Cerebellar cortex (tissue), 1 donor: ENCODE measurements around the gene CCDC85C.

Source experiments
- DNase-seq: peaks from one replicate; pipeline ENCODE4 v3.0.0-alpha.2; 2015; ENCODE audit warnings: low spot score

CCDC85C gene

DNA sequence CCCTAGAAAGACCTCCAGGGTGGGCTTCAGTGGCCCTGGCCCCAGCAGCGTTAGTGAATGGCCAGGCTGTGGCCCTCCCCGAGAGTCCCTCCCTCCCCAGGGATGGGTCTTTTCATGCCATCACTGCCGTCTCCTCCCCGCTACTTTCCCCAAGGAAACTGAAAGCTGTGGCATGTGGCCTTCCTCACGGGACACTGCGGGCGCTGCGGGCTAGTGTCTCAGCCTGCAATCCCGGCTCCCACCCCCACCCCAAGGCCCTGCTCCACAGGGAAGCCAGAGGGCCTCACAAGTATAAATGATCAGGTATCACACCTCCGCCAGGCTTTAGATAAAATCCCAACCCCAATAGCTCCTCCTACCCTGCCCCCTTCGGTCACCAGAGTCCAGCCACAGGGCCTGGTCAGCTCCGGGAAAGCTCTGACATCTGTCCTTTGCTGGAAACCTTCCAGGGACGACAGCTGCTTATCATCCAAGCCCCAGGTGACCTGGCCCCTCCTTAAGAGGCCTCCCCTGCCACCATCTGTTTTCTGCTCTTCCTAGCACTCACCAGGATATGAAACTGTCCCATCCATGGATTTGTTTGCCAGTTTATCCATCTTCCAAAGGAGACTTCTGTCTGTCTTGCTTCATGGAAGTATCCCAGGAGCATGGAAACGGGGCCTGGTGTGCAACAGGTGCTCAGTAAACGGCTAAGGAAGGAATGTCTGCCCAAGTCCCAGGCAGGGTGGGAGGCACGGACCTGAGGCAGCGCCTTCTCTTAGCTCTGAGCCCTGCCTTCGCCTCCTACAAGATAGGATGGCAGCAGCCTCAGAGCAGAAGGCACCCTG lies 31.6 kb downstream of the CCDC85C start:
- no peak for DNase-seq

DNA sequence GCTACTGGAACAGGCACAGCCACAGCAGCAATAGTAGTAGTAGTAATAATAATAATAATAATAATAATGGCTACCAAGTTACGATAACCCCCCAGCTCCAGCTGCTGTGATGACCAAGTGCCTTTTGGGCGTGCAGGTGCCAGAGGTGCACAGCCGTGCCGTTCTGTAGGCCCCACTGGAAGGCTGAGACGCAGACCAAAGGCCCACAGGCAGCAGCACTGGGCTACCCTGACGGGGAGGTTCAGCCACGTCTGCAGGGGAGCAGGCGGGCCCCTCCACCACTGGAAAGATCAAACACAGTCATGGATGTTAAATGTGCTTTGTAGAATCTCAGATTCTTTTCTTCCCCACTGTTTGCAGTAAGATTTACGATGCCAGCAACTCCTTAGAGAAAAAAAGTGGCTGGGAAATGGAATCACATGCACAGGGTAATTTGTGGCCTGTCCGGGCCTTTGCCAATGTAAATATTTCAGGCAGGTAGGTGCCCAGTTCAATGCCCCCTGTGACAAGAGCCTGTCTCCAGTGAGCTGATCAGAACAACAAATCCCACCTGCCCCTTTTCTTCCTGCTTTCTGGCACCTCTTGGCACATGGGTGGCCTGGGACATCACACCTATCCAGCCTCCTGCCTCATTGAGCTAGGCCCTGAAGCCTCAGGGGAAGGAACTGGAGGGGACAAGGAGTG lies 32.6 kb downstream of the CCDC85C start:
- no peak for DNase-seq

DNA sequence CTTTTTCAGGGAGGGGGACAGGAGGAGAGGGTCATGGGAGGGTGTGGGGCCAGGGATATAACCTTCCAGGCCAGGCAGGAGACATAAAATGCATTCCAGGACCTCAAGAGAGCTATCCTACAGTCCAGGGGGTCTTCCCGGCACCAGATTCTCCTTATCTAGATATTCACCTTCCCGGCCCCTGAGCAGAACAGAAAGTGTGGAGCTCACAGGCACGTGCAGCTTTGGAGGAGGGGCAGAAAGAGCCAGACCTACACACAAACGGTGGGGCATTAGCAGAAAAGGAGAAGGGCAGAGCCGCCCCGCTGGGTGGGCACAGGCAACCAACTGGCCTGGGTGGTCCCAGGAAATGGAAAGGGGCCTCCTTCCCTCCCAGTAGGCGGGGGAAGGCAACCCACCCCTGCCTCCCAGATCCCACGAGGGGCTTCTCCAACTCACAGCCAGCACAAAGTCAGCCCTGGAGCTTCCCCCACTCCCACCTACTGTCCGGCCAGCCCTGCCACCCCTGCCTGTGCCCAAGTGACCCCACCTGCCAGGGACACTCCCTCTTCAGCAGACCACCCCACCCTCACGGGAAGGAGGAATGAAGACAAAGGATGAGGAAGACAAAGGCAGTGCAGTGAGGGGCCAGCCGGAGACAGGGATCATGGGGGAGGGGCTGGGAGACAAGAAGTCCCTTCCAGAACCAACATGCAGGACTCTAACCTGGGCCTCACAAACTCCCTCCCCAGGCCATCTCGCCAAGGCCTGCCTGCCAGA lies 33.3 kb downstream of the CCDC85C start:
- DNase-seq: no peak

DNA sequence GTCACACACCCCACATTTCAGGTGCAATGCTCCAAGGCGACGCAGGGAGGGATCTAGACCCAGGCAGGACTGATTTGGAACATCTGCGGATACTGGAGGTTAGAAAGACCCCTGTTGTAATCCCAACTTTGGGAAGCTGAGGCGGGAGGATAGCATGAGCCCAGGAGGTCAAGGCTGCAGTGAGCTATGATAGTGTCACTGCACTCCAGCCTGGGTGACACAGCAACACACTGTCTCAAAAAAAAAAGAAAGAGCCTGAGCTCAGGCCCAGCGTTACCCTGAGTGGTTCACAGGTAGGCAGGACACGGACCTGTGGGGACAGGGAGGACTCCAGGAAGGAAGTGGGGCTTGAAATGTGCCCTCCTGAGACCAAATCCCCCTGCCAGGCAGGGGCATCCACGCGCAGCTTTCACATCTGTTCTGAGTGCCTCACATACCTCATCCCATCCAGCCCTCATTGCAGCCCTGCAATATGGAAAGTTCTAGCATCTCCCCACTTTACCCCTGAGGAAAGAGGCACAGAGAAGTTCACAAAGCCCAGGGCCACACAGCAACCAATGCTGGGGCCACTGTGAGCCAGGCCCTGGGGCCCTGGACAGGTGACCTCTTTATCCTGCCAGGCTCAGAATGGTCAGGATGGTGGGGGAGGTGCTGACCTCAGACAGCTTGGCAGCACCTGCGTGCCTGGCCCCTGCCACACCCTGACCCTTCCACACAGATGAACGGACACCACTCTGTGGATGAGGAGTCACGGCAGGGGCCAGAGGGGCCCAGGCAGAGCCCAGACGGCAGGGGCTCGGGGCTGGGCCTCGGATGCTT lies 34.1 kb downstream of the CCDC85C start:
- DNase-seq: no peak

DNA sequence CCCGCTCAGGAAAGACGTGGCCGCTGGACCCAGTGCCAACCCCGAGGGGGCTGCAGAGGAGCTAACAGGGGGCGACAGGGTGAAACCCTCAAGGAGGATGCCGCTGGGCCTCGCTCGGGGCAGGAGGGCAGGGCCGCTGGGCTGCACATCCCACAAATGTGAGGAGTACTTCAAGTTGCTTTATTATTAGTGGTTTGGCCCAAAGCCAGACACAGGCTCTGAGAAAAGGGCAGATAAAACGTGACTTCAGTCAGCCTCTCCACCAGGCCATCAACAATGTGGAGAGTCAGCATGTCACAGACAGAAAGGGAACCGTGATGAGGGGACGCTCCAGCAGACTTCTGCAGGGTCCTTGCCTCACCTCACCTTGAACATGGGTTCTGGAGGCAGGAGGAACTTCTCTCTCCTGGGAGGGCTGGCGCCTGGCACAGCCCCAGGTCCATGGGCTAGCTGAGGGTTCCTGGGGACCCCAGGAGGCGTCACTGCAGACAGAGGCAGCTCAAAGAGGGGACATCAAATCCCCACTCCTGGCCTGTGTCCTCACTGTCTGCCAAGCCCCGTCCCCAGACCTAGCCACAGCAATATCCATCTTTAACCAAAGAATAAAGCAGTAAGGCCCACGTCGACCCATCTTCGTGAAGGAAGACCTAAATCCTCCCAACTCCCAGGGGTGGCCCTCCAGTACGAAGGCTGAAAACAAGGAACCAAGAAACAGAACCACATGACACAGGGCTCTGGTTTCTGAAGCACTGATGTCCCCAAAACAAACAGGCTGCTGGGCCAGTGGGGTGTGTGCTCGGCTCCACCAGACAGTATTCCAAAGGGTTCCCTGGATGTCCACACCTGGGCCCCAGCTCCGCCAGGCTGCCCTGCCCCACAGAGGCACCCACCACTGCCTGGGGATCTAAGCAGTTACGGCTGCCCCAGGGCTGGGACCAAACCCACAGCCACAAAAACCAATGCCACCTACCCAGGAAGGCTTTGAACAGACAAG lies 35.1 kb downstream of the CCDC85C start:
- DNase-seq: no peak

DNA sequence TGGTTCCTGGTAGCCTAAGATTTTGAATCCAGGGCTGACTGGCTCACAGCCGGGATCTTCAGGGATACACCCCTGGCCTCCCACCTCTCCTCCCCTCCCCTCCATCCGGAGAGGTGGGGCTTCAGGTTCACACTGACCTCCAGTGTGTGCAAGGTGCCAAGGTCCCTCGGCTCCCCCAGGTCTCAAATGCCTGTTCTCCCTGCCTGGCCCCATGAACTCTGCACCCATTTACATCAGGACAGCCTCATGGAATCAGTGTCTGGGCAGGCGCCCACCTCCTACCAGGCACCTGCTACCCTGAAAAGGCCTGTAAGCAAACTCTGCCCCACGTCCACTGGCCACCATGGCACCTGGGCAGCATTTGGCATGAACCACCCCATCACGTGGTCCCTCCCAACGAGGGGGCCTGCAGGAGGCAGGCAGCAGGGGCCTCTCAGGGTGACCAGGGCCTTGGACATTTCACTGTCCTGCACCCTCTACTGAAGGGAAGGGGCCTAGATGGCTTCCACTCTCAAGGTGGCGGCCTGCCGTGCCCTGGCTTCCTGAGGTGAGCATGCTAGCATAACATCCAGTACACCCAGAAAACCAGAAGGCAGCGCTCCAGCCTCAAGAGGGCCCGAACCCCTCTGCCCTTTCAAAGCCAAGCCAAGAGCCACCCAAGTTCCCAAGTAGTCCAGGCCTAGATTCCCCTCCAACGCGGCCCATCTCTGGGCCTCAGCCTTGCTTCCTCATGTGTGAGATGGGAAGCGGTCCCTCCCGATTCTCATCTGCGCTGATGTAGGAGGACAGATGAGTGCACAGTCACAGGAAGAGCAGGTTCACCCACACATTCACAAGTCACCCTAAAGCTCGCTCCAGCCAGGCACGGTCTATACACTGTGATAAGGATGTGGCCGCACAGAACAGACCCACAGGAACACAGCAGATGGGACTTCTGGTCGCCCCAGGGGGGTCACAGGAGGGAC lies 37.3 kb downstream of the CCDC85C start:
- no peak for DNase-seq

DNA sequence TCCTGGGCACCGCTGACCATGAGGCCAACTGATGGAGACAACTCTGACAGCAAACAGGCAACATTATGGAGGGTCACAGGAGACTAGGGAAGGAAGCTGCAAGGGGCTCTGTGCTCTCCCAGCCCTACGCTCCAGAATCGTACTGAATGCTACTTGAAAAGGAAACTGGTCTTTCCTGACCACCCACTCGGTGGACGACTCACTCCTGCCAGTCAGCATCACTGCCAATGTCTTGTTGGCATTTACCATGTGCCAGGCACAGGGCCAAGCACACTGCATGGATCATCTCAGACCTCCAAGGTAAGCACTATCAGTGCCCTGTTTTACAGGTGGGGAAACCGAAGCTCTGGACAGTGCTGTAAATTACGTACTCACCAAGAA lies 38.0 kb downstream of the CCDC85C start:
- DNase-seq: peak; percentile 88

DNA sequence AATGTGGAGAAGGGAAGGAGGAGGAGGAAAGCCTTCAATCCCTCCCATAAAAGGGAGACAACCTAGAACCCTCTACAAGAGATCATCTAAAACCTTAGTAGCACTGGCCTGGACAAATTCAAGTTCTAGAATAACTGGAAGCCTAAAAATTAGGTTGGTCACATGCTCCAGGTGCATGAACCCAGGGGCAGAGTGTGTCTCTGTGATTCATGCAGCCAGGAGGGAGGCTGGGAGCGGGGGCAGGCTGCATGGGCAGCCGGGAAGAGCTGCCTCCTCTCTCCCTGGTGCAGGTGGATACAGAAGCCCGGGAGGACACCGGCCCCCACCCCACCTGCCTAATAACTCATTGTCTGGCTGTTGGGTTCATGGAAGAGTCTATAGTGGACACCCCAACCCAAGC lies 38.6 kb downstream of the CCDC85C start:
- DNase-seq: no peak

DNA sequence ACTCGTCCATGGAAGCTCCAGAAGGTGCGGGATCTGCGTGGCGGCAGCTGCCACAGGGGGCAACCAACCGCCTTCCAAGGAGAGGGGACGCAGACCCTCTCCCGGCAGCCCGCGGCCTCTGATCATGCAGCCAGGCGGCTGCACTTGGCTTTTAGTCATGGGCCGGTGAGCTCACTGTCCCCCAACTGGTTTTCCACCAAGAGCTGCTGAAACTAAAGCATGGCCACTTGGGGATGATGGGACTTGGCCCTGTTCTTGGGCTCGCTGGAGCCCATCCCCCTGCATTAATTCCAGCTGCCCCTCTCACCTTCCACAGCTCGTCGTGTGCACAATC lies 39.1 kb downstream of the CCDC85C start:
- DNase-seq: no peak

DNA sequence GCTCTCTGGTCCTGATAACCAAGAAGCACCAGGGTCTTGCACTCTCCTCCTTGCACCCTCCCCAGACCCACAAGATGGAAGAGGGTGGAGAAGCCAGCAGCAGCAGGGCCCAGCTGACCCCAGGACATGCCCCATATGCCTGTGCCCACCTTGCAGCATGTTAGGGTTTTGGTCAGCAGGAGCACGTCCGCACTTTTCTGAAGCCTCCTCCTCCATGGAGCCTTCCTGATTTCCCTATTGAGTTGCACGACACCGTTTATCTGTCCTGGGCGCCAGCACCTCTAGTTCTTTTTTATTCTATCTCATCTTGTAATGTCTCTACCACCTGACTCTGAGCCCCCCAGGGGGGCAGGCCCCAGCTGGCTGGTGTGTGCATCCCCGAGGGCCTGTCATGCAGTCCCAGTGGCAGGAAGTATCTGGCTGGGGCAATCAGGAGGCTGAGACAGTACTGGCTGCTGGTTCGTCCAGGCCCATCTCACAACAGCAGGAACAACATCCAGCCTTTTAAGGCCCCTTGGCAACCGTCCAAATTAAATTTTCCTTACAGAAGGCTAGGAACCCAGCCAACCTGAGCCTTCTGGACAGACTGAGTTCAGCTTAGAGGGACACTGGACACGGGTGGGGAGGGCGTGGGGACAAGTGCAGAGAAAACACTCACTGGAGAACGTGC lies 39.6 kb downstream of the CCDC85C start:
- peak; percentile 63 for DNase-seq

DNA sequence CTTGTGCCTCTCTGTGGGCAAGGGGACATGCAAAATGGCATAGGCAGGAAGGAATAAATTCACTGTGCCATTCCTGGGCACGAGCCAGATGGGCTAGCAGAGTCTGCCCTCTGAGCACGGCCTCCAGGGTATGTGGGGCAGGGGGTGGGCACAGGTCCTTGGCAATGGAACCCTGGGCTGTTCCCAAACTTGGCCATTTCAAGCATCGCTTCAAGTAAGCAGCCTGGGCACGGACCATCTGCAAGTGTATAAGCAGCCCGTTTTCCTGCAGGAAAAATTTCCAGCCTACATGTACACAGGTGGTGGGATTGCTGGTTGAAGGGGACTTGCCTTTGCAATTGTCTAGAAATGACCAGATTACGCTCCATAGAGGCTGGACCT lies 40.3 kb downstream of the CCDC85C start:
- DNase-seq: peak; percentile 82

DNA sequence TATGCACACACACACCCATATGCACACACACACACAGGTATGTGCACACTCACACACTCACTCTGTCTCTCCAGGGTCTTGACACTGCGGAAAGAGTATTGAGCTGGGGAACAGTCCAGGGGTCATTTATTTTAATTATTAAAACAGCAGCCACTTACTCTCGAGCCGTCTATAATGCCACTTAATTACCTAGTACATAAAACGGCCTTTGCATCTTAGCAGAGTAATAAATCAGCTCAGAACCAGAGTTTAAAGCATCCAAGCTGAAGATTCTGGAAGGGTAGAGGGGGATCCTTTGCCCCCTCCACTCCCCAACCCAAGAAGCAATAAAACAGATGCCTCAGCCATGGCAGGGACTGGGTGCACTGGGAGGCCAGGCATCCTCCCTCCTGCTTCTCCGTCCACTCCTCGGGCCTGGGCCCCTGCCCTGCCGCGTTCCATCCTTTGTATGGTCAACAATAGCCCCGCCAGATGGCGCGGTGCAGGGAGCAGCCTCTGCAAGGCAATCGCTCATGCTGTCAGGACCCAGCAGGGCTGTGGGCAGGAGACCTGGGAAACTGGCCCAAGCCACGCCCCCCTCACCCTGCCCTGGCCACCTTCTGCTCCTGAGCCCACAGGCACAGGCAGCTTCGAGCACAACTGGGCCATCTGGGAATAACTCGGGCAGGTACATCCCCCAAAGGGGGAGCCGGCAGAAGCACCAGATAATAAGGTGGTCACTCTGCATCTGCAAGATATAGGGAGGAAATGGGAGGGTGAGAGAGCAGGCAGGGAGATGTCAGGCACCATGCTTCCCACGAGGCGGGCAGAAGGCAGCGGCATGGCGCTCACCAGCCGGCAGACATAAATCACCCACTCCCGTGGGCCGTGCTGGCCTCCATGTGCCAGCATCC lies 40.9 kb downstream of the CCDC85C start:
- DNase-seq: peak; percentile 94

DNA sequence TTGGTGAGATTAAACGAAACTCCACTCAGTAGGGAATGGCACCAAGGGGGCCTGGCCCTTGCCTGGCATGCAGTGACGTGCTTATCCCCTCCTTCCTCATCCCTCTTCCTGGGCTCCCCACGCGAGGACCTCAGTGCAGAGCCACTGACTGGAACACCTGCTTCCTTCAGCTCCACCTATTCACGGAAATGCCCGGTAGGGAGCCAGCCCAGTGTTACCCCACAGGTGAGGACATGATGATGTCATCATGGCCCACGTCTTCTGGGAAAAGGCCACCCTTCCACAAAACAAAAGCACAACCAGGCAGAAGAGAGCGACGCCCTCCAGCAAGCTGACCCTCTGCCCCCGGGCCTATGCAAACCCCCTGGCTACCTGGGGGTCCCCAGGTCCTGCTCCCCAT lies 42.1 kb downstream of the CCDC85C start:
- no peak for DNase-seq

DNA sequence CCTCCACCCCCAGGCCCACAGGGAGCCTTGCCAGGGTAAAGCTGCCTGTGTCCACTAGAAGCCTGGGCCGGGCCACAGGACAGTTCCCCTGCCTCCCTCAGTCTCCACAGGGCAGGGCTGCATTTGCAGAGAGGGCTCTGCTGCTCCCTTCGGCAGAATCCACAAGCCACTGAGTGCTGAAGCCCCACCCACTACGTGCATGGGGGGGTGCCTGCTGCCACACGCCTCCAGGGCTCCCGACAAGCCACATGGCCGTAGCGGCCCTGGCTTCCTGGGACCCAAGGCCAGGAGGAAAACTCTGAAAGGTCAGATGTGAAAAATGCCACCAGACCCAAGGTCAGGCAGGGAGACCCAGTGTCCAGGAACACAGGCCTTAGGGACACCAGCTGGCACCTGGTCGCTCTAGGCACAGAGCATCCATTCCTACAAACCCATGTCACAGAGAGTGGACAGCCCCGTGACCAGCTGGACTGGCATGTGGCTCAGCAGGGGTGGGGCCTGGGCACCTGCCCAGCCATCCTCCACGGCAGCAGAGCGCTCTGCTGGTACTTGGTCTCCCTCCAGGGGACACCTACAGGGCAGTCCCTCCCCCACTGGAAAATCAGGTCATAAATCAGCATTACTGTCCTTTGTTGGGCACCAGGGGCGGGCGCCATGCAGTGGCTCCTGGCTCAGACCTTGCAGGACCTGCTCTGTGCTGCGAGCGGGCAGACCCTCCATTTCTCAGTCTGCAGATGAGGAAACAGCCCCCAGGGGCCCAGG lies 42.9 kb downstream of the CCDC85C start:
- peak; percentile 96 for DNase-seq

DNA sequence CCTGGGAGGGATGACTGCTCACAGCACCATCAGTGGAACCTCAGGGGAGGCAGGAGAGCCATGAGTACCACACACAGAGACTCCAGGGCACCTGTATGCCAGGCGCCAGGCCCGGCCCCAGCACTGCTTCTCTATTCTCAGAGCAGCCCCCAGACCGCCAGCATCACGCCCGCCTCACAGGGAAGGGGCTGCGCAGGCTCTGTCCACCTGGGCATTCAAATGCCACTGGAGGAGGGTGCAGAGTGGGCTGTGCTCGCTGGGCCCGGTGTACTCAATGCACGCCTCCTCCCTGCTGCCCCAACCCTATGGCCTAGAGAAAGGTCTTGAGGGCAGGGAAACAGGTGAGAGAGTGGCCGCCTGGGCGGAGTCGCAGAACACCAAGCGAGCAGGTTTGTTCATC lies 43.6 kb downstream of the CCDC85C start:
- DNase-seq: no peak

DNA sequence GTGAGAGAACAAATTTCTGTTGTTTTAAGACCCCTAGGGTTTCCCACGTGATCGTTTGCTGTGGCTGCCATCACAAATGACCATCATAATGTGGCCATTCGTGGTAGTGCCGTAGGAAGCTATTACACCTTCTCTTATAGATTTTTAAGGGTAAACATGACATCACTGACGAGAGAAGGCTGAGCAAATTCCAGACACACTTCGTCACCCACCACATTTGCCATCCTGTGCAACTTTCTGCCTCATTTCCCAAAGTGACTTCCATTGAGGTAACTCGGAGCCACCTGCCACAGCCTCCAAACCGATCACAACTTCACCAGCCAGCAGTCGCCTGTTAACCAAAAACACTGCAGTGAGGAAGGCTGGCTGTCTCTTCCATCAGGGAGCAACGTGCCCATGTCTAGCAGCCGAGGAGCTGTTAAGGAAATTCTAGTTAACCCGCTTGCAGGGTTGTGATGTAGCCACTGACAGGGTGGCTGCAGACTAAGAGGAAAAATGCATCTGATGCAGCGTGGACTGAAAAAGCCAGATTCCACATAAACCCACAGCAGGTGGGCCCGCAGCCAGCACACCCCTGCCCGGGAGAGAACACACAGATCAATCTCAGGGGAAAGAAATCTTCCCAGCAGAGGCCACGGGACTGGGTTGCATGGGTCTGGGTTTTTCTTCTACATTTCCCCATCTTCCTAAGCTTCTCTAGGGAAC lies 44.6 kb downstream of the CCDC85C start:
- DNase-seq: no peak
